ENCODE results near the gene PDCL2.

PDCL2 gene

GRCh38 chr4:55534306-55534705 lies 57.7 kb downstream of the PDCL2 start:
- DNase-seq: no peak

GRCh38 chr4:55530691-55531090 lies 61.4 kb downstream of the PDCL2 start:
- no peak for DNase-seq

DNA sequence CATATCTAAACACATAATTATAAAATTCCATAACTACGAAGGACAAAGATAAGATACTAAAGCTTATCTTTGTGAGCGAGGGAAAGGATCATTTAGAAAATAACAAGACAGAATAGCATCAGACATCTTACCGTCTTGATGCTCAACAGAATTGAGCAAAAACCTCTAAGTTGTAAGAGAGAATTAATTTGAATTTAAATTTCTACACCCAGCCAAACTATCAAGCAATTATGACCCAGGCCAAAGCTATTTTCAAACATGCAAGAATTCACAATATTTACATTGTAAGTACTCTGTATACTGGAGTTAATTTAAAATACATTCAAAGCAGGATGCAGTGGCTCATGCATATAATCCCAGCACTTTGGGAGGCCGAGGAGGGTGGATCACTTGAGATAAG lies 61.9 kb downstream of the PDCL2 start:
- no peak for DNase-seq

DNA sequence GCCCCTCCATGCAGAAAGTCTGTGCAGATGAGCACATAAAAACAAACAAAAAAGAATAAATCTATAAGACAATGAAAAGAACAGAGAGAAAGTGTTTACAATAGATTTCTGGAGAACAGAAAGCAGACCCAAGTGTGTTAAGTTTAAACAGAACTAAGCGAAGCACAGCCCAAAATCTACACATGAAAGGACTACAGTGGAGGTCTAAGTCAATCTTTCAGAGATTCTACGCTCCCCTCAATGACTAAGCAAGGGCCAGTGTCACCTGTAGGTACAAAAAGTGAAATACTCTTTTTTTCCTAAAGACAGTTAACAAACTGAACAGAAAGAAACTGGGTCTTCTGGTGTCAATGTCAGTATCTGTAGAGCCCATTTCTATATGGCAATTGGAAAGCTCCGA lies 63.6 kb downstream of the PDCL2 start:
- no peak for DNase-seq

DNA sequence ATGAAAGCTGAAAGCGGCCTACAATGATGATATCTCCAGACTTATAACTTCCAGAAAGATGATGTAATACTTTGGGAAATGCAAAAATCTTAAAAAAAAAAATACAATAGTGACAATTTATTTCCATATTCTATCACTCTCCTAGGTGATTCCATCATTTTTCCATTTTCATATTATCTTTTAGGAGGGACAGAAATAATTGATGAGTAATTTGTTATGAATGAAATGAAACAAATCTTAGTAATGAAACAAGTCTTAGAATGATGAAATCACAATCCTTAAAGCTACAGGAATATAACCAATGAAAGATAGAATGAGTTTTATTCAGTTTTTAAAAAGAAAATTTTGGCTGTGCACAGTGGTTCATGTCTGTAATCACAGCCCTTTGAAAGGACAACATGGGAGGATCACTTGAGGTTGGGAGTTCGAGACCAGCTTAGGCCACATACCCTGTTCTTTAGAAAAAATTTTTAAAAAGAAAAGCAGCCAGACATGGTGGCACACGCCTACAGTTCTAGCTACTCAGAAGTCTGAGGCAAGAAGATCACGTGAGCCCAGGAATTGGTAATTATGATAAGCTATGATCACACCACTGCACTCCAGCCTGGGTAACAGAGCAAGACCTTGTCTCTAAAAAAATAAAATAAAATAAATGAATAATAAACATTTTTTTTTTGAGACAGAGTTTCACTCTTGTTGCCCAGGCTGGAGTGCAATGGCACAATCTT lies 67.0 kb downstream of the PDCL2 start:
- no peak for DNase-seq

- no peak for DNase-seq
Measured at GRCh38 chr4:55518442-55518841, 73.6 kb downstream of the PDCL2 start.

DNA sequence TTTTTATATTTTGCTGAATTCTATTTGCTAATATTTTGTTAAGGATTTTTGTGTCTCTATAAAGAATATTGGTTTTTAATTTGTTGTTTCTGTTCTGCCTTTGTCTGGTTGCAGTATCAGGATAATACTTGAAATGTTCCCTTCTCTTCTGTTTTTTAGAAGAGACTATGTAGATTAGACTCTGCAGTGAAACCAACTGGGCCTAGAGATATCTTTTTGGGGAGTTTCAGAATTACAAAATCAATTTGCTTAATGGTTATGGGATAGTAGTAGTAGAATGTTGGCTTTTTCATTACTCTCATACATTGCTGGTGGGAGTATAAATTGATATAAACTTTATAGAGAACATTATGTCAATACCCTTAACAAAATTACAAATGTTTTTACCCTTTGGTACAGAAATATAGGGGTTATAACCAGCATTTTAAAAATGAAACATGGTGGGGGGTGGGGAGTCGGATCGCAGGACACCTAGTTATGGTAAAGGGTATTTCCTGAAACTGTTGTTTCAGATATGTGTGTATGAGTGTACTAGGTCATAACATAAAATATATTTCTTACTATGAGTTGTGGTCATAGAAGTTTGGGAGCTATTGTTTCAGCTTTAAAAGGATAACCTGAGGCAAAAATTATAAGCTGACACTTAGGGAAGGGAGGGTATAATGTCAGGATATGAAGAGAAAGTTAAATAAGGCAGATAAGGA lies 74.4 kb downstream of the PDCL2 start:
- DNase-seq: no peak

- DNase-seq: no peak
Measured at GRCh38 chr4:55512922-55513571, 79.0 kb downstream of the PDCL2 start.

DNA sequence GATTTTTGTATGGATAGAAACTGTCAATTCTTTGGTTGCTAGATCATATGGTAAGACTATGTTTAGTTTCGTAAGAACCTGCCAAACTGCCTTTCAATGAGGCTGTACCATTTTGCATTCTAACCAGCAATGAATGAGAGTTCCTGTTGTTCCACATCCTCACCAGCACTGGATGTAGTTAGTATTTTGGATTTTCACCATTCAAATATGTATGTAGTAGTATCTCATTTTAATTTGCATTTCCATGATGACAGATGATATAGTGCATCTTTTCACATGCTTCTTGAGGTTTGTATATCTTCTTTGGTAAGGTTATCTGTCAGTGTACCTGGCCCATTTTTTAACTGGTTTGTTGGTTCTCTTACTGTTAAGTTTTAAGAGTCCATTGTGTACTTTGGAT lies 80.0 kb downstream of the PDCL2 start:
- DNase-seq: no peak

DNA sequence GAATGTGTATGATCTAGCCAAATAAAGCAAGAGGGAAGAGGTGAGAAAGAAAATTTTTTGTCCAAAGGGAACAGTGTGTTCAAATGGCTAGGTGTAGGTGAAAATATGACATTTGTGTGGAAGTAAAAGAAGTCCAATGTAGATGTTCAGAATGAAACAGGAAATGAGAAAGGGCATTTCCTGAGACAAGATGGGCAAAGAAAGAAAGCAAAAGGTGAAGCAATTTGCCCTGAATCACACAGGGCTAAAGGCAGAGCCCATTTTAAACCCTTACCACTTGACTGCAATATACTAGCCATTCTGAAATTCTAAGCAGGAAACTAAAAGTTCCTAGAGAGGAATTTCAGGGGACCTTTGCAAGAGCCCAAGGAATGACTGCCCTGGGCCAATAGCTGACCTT lies 81.4 kb downstream of the PDCL2 start:
- DNase-seq: no peak

GRCh38 chr4:55509266-55509665 lies 82.8 kb downstream of the PDCL2 start:
- DNase-seq: no peak

DNA sequence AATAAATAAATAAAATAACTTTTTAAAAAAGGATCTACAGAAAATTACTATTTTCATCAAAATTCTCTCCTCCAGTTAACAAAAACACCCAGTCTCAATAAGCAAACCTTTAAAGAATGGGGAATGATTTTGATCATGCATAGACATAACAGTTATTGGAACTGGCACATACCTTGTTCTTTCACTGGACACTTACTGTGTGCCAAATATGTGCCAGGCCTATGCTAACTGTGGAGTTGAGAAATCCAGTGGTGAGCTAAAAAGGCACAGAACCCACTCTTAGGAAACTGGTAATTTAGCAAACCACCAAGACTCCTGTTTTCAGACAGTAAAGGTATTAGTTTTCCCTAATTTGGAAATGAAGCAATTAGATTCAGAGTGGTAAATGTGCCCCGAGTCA lies 84.4 kb downstream of the PDCL2 start:
- no peak for DNase-seq
